ENCODE measurements around the gene SUMO3. TPM values are rescaled to one million over a fixed set of nuclear protein-coding genes. Genes with fewer than 3 reads are reported as not detected.

Gene SUMO3
- polyA plus RNA-seq, 4 donors: 70.8 to 105 (median 77.3) TPM

DNA sequence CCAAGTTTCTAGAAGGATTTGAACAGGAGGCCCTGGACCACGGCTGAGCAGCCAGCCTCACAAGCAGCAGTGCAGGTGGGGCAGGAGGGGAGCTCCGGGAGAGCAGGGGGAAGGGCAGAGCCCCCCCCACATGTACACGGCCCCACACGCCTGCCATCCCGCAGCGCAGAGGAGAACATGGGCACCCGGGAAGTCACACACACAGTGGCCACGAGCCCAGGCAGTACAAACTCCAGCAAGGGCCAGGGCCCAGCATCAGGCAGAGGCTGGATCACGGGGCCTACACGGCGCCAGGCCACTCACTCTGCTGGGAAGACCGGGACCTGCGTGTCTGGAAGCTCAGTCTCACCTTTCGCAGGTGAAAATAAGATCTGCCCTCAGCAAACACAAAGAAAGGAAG, 5.2 kb downstream of the SUMO3 start:
- Histone ChIP-seq H3K27me3 (ENCODE audit: control insufficient read depth in 3 of 3, insufficient read depth in 3 of 3, low read length in 3 of 3) (no peaks in the 10 kb centered on the region), H3K36me3 (ENCODE audit: control insufficient read depth in 3 of 3, insufficient read depth in 2 of 3, low read depth in 1 of 3, low read length in 3 of 3) (peaks cover 4 to 62% (median 5%) of the 10 kb centered on the region in 3 donors), H3K9me3 (ENCODE audit: control insufficient read depth in 2 of 2, insufficient read depth in 1 of 2, low read depth in 1 of 2, low read length in 1 of 2) (no peaks in the 10 kb centered on the region), H3K4me3 (ENCODE audit: low read depth in 1 of 3, low read length in 3 of 3) (no peak overlapping the region), H3K4me1 (ENCODE audit: control insufficient read depth in 3 of 3, insufficient read depth in 2 of 3, low read depth in 1 of 3, low read length in 2 of 3) (peaks cover 5 to 8% (median 8%) of the 10 kb centered on the region in 3 donors), H3K27ac (ENCODE audit: low read depth in 1 of 3, low read length in 2 of 3) (no peak overlapping the region)
- no peak for FAIRE-seq
- DNase-seq: no peak
- 87 to 89% (median 88%) methylated on average over 14 of the region's 14 CpGs for WGBS, 3 donors

DNA sequence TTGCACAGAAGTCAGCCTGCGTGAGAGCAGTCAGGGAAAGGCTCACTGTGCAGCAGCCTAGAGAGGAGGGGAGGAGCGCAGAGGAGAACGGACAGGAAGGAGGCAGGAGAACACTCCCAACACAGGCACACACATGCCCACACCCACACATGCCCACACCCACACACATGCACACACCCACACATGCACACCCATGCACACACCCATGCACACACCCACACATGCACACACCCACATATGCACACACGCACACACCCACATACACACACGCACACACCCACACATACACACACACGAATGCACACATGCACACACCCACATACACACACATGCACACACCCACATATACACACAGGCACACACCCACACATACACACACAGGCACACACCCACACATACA, 7.1 kb downstream of the SUMO3 start:
- 85 to 91% (median 87%) methylated on average over 6 of the region's 6 CpGs for WGBS, 3 donors
- DNase-seq (no peak), FAIRE-seq (no peak)
- H3K4me3 ChIP-seq (ENCODE audit: low read depth in 1 of 3, low read length in 3 of 3): no peak overlapping the region
- no peaks in the 10 kb centered on the region for H3K9me3 ChIP-seq (ENCODE audit: control insufficient read depth in 2 of 2, insufficient read depth in 1 of 2, low read depth in 1 of 2, low read length in 1 of 2)
- H3K27ac ChIP-seq (ENCODE audit: low read depth in 1 of 3, low read length in 2 of 3): no peak overlapping the region
- no peaks in the 10 kb centered on the region for H3K4me1 ChIP-seq (ENCODE audit: control insufficient read depth in 3 of 3, insufficient read depth in 2 of 3, low read depth in 1 of 3, low read length in 2 of 3)
- peaks cover 4 to 72% (median 11%) of the 10 kb centered on the region in 3 donors for H3K36me3 ChIP-seq (ENCODE audit: control insufficient read depth in 3 of 3, insufficient read depth in 2 of 3, low read depth in 1 of 3, low read length in 3 of 3)
- H3K27me3 ChIP-seq (ENCODE audit: control insufficient read depth in 3 of 3, insufficient read depth in 3 of 3, low read length in 3 of 3): no peaks in the 10 kb centered on the region

DNA sequence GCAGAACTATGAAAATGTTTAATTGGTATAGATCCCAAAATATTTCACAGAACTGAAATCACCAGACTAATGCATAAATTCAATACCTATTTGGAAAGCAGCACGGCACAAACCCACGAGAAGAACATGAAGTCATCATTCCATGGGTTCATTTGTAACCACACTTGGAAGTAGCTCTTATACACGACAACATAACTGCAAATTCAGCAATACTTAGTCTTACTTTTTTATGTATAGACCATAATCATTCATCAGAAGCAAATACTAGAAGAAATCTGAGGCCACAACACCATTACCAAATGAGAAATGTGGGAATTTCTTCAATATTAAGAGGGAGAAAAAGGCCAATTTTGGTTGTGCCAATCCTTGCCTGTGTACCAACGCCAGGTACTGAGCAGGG, 12.0 kb downstream of the SUMO3 start:
- Histone ChIP-seq H3K4me1 (ENCODE audit: control insufficient read depth in 3 of 3, insufficient read depth in 2 of 3, low read depth in 1 of 3, low read length in 2 of 3) (peaks cover 0 to 3% (median 0%) of the 10 kb centered on the region in 3 donors), H3K27ac (ENCODE audit: low read depth in 1 of 3, low read length in 2 of 3) (no peak overlapping the region), H3K4me3 (ENCODE audit: low read depth in 1 of 3, low read length in 3 of 3) (no peak overlapping the region), H3K36me3 (ENCODE audit: control insufficient read depth in 3 of 3, insufficient read depth in 2 of 3, low read depth in 1 of 3, low read length in 3 of 3) (peaks cover 2 to 58% (median 6%) of the 10 kb centered on the region in 3 donors), H3K27me3 (ENCODE audit: control insufficient read depth in 3 of 3, insufficient read depth in 3 of 3, low read length in 3 of 3) (no peaks in the 10 kb centered on the region), H3K9me3 (ENCODE audit: control insufficient read depth in 2 of 2, insufficient read depth in 1 of 2, low read depth in 1 of 2, low read length in 1 of 2) (no peaks in the 10 kb centered on the region)
- FAIRE-seq (no peak), DNase-seq (no peak)
- 86 to 92% (median 89%) methylated on average over 4 of the region's 4 CpGs for WGBS, 3 donors

DNA sequence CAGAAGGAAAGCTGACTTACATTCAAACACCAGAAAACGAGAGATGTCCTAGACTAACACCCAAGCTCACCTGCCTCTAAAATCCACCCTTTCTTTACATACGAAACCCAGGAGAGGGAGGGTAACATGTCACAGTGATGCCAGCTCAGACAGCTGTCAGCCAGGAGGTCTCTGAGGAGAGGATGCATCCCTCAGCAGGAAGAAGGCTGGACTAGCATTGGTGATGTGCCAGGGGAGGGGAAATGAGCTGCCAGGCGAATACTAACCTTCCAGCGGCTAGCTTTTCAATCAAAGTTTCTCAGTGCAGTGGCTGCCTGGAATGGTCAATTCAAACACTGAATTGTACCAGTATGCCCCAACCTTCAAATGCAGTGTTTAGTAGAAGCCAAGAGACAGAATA, 12.6 kb downstream of the SUMO3 start:
- Histone ChIP-seq H3K36me3 (ENCODE audit: control insufficient read depth in 3 of 3, insufficient read depth in 2 of 3, low read depth in 1 of 3, low read length in 3 of 3) (peaks cover 2 to 51% (median 6%) of the 10 kb centered on the region in 3 donors), H3K4me1 (ENCODE audit: control insufficient read depth in 3 of 3, insufficient read depth in 2 of 3, low read depth in 1 of 3, low read length in 2 of 3) (peaks cover 0 to 6% (median 3%) of the 10 kb centered on the region in 3 donors), H3K27me3 (ENCODE audit: control insufficient read depth in 3 of 3, insufficient read depth in 3 of 3, low read length in 3 of 3) (no peaks in the 10 kb centered on the region), H3K27ac (ENCODE audit: low read depth in 1 of 3, low read length in 2 of 3) (no peak overlapping the region), H3K4me3 (ENCODE audit: low read depth in 1 of 3, low read length in 3 of 3) (no peak overlapping the region), H3K9me3 (ENCODE audit: control insufficient read depth in 2 of 2, insufficient read depth in 1 of 2, low read depth in 1 of 2, low read length in 1 of 2) (no peaks in the 10 kb centered on the region)
- 88 to 90% (median 90%) methylated on average over 4 of the region's 4 CpGs for WGBS, 3 donors
- DNase-seq: no peak
- FAIRE-seq: no peak

DNA sequence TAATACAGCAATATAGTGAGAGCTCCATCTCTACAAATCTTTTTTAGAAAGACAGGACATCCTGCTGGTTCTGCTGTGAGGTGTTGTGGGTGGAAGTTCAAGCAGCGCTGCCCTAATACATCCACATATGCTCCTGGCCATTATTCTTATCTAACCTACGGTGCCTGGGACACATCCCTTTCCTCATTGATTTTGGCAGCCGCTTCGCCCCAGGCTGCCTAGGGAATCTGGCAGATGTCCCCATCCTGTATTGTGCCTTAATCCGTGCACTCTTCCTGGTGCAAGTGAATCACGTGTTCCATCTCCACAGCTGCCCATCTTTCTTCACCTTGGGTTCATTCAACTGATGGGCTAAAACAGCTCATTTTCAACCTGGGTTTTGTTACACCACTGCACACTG, 13.1 kb downstream of the SUMO3 start:
- Histone ChIP-seq H3K36me3 (ENCODE audit: control insufficient read depth in 3 of 3, insufficient read depth in 2 of 3, low read depth in 1 of 3, low read length in 3 of 3) (peaks cover 2 to 47% (median 6%) of the 10 kb centered on the region in 3 donors), H3K27me3 (ENCODE audit: control insufficient read depth in 3 of 3, insufficient read depth in 3 of 3, low read length in 3 of 3) (no peaks in the 10 kb centered on the region), H3K4me3 (ENCODE audit: low read depth in 1 of 3, low read length in 3 of 3) (no peak overlapping the region), H3K27ac (ENCODE audit: low read depth in 1 of 3, low read length in 2 of 3) (no peak overlapping the region), H3K9me3 (ENCODE audit: control insufficient read depth in 2 of 2, insufficient read depth in 1 of 2, low read depth in 1 of 2, low read length in 1 of 2) (no peaks in the 10 kb centered on the region), H3K4me1 (ENCODE audit: control insufficient read depth in 3 of 3, insufficient read depth in 2 of 3, low read depth in 1 of 3, low read length in 2 of 3) (peaks cover 0 to 10% (median 5%) of the 10 kb centered on the region in 3 donors)
- FAIRE-seq (no peak), DNase-seq (no peak)
- WGBS, 3 donors: 63 to 77% (median 65%) methylated on average over 6 of the region's 6 CpGs

DNA sequence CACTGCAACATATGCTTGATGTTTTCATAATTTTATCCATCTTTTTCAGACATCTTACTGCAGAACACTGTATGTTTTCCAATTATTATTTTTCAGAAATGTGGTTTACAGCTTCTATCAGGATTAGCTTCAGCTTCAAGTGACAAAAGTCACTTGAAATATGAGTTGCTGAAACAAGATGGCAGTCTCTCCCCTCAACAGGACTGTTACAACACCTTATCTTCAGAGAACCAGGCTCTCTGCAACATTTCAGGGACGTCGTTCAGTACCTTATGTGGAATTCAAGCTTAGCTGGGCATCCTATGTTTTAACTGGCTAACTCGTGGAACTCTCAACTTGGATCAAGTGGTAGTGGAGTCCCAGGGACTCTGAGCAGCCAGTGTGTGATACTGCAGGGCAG, 14.2 kb downstream of the SUMO3 start:
- Histone ChIP-seq H3K27me3 (ENCODE audit: control insufficient read depth in 3 of 3, insufficient read depth in 3 of 3, low read length in 3 of 3) (no peaks in the 10 kb centered on the region), H3K36me3 (ENCODE audit: control insufficient read depth in 3 of 3, insufficient read depth in 2 of 3, low read depth in 1 of 3, low read length in 3 of 3) (peaks cover 2 to 39% (median 6%) of the 10 kb centered on the region in 3 donors), H3K27ac (ENCODE audit: low read depth in 1 of 3, low read length in 2 of 3) (no peak overlapping the region), H3K4me1 (ENCODE audit: control insufficient read depth in 3 of 3, insufficient read depth in 2 of 3, low read depth in 1 of 3, low read length in 2 of 3) (peaks cover 0 to 12% (median 7%) of the 10 kb centered on the region in 3 donors), H3K4me3 (ENCODE audit: low read depth in 1 of 3, low read length in 3 of 3) (no peak overlapping the region), H3K9me3 (ENCODE audit: control insufficient read depth in 2 of 2, insufficient read depth in 1 of 2, low read depth in 1 of 2, low read length in 1 of 2) (no peaks in the 10 kb centered on the region)
- 63 to 78% (median 73%) methylated on average over 3 of the region's 3 CpGs for WGBS, 3 donors
- no peak for DNase-seq
- FAIRE-seq: no peak

DNA sequence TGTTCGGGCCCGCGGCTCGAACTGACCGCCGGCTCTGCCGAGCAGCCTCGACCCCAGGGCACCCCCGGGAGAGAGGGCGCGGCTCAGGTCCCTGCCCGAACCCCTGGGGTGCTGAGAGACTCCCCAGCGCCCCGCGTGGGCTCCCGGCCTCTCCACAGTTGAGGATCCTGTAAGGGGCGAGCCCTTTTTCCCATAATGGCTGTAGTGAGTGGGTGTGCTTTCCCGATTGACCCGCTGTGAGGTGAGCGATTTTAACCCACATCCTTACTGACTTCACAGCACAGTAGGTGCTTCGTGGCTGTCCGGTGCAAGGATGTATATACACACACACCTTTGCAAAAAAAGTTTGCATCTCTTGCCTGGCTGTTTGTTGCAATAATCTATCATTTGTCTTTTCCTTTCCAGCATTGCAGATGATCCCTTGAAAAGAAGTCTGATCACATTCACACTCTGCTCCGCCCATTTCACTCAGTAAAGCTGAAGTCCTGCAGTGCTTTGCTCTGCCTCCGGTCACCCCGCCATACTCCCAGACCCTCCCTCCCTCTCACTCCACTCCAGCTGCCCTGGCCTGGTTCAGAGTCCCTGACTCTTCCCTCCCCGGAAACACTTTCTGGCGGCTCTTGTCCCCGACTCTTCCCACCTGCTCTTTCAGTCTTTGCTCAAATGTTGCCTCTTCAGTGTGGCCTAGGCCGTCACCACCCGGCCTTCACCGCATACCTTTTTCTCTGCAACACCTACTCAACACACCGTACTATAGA, 15.3 kb downstream of the SUMO3 start:
- peaks cover 2 to 29% (median 6%) of the 10 kb centered on the region in 3 donors for H3K36me3 ChIP-seq (ENCODE audit: control insufficient read depth in 3 of 3, insufficient read depth in 2 of 3, low read depth in 1 of 3, low read length in 3 of 3)
- peak overlapping the region; percentile 79 to 90 (median 80) for H3K4me3 ChIP-seq (ENCODE audit: low read depth in 1 of 3, low read length in 3 of 3)
- WGBS, 3 donors: 11 to 15% (median 15%) methylated on average over 27 to 32 of the region's 32 CpGs
- no peaks in the 10 kb centered on the region for H3K27me3 ChIP-seq (ENCODE audit: control insufficient read depth in 3 of 3, insufficient read depth in 3 of 3, low read length in 3 of 3)
- peaks cover 0 to 12% (median 7%) of the 10 kb centered on the region in 3 donors for H3K4me1 ChIP-seq (ENCODE audit: control insufficient read depth in 3 of 3, insufficient read depth in 2 of 3, low read depth in 1 of 3, low read length in 2 of 3)
- H3K9me3 ChIP-seq (ENCODE audit: control insufficient read depth in 2 of 2, insufficient read depth in 1 of 2, low read depth in 1 of 2, low read length in 1 of 2): no peaks in the 10 kb centered on the region
- DNase-seq (peak; percentile 21 to 36), FAIRE-seq (no peak)
- peak overlapping the region in 2 of 3 donors; percentile 50 to 51 for H3K27ac ChIP-seq (ENCODE audit: low read depth in 1 of 3, low read length in 2 of 3)

DNA sequence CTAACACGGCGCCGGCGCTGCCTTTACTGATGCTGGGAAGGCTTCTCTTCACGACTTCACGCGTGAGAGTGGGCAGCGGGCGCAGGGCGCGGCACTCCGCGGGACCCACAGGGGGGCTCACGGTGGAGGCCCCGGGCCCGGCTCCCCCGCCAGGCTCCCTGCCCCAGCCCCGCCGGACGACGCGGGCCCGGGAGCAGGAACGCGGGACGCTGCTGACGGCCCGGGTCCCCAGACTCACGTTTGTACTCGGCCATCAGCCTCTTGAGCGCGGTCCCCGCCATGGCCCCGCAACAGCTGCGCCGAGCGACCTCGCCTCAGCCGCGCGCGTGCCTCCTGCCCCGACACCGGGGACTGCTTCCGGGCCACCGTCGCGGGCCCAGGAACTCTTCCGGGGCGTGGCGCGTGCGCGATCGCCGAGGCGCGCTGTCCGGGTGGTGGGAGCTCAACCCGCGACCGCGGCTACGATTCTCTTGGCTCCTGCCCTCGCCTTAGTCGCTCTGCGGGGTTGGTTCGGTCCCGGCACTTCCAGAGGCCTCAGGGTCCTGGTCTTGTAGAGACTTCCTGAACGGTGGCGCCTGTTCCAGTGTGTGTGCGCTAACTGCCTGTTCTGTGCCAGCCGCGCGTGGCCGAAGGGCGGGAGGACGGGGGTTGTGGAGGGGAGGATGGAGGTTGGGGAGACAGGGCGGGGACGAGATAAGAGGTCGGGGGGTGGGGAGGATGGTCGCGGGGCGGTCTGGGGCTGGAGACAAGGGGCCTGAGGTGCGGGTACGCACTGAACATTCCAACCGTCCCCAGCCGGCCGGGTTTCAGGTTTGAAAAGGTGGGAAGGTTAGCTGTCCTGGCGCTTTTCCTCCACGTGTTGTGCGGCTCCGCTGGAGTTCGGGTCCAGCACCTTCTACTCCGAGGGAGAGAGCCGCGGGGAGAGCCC, 16.1 kb downstream of the SUMO3 start, which contains the start of gene UBE2G2:
Gene UBE2G2 (minus strand): TSS at position 353 of the 928 bp plus-strand sequence. CDS start 72 bp downstream, at position 281.
- FAIRE-seq (no peak), DNase-seq (peak; percentile 80 to 92)
- Histone ChIP-seq H3K4me1 (ENCODE audit: control insufficient read depth in 3 of 3, insufficient read depth in 2 of 3, low read depth in 1 of 3, low read length in 2 of 3) (peaks cover 0 to 12% (median 7%) of the 10 kb centered on the region in 3 donors), H3K27ac (ENCODE audit: low read depth in 1 of 3, low read length in 2 of 3) (peak within 1 kb of the TSS; percentile 42 to 62 (median 50)), H3K9me3 (ENCODE audit: control insufficient read depth in 2 of 2, insufficient read depth in 1 of 2, low read depth in 1 of 2, low read length in 1 of 2) (no peaks in the 10 kb centered on the region), H3K27me3 (ENCODE audit: control insufficient read depth in 3 of 3, insufficient read depth in 3 of 3, low read length in 3 of 3) (no peaks in the 10 kb centered on the region), H3K4me3 (ENCODE audit: low read depth in 1 of 3, low read length in 3 of 3) (peak within 1 kb of the TSS; percentile 79 to 90 (median 80)), H3K36me3 (ENCODE audit: control insufficient read depth in 3 of 3, insufficient read depth in 2 of 3, low read depth in 1 of 3, low read length in 3 of 3) (peaks cover 2 to 21% (median 6%) of the 10 kb centered on the region in 3 donors)
- 0 to 1% (median 0%) methylated on average over 67 to 97 of the region's 97 CpGs for WGBS, 3 donors
